Measurements from ENCODE around the gene AXDND1.
"Not testable (repeated sequence)": the region's sequence is repeated elsewhere in the genome, so short reads cannot be mapped to it uniquely, and the experiment has no call there.

Gene AXDND1

DNA sequence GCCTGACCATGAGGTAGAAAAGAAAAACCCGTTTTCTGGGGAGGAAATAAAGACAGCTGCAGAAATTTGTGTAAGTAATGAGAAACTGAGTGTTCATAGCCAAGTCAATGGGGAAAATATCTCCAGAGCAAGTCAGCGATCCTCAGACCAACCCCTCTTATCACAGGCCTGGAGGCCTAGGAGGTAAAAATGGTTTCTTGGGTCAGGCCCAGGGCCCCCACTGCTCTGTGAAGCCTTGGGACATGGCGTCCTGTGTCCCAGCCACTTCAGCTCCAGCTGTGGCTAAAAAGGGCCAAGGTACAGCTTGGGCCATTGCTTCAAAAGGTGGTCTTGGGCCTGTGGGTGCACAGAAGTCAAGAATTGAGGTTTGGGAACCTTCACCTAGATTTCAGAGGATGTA is 108.9 kb downstream of the AXDND1 start:
- DNase-seq, result no peak

DNA sequence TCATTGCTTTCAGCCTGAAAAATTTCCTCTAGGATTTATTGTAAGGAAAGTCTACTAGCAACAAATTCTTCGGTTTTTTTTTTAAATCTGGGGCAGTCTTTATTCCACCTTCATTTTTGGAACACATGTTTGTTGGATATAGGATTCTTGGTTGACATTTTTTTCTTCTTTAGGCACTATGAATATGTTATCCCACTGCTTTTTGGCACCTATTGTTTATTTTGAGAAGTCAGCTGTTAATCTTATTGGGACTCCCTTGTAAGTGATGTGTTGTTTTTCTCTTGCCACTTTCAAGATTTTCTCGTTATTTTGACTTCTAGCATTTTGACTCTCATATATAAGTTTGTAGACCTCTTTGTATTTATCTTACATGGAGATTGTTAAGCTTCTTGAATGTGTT is 110.7 kb downstream of the AXDND1 start:
- DNase-seq, result no peak

DNA sequence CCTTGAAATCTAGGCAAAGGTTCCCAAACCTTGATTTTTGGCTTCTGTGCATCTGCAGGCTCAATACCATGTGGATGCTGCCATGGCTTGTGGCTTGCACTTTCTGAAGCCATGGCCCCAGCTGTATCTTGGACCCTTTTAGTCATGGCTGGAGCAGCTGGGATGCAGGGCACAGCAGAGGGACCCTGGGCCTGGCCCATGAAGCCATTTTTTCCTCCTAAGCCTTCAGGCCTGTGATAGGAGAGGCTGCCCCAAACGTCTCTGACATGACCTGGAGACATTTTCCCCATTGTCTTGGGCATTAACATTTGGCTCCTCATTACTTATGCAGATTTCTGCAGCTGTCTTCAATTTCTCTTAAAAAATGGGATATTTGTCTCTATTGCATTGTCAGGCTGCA is 112.6 kb downstream of the AXDND1 start:
- DNase-seq, result no peak

DNA sequence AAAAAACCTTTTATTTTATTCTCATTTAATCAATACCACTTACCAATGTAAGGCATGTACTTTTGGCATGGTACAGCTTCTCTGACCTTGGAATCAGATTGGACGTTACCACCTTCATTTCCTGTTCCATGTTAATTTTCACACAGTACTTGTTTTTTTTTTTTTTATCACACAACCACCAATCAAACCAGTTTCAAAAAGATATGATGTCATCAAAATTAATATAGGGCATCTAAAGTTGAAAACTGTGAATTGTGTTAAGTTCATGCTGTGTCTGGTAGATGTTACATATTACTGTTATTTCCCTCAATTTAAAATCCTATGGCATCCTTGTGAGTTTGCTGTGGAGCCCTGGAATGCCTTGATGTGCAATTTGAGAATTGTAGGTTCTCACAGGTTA is 124.8 kb downstream of the AXDND1 start:
- no peak for DNase-seq

DNA sequence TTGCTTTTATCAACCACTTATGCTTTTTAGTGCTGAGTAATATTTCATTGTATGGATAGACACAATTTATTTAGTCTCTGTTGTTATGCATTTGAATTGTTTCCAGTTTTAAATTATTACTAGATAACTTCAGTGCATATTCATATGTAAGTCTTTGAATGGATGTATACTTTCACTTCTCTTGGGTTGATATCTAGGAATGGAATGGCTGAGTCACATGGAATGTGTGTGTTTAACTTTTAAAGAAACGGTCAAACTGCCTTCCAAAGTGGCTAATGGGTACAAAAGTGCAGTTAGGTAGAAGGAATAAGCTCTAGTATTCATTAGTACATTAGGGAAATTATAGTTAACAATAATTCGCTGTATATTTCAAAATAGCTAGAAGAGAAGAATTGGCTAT is 127.6 kb downstream of the AXDND1 start:
- no peak for DNase-seq

DNA sequence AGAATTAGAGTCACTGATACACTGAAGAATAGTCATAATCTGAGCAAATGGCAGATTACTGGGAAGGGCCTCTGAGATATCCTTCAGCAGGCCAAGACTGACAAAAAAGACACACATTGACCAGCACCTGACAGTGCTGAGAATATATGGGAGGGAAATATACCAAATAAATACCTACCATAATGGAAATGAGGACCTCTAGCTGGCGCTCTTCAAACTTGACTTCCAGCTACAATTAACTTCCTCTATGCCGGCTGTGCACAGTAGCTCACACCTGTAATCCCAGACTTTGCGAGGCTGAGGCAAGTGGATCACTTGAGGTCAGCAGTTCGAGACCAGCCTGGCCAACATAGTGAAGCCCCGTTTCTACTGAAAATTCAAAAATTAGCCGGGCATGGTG is 140.4 kb downstream of the AXDND1 start:
- no peak for DNase-seq

DNA sequence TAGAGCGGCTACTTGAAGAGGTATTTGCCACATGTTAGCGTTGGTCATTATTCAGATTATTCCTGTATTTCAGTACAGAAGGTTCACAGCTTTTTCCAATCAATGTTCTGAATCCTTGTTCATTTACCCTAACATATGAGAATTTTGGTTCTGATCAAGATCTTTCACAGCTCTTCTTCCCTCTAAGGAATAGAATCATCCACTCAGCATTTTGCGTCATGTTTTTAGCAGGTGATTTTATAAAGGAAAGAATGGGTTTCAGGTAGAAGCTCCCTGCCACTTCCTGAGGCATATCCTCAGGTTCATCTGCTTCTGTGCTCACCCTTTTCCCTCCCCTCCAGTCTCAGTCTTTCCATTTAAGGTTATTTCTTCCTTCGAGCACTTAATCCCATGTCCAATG is 143.6 kb downstream of the AXDND1 start:
- no peak for DNase-seq

DNA sequence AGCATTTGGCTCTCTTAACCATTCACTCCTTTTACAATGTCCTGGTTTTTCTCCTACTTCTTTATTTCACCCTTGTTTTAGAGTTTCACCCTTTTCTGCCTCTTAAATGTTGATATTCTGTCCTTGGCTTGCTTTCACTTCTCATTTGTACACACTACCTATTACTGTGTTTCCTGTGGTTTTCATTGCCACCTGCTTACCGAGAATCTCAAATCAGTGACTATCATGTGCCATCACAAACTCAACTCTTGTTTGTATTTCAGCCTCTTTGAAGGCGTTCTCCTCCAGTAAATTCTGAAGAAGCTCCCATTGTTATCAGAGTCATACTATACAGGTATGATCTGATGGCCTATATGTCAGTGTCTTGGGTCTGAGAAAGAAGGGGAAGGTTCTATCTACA is 144.3 kb downstream of the AXDND1 start:
- DNase-seq, result no peak

DNA sequence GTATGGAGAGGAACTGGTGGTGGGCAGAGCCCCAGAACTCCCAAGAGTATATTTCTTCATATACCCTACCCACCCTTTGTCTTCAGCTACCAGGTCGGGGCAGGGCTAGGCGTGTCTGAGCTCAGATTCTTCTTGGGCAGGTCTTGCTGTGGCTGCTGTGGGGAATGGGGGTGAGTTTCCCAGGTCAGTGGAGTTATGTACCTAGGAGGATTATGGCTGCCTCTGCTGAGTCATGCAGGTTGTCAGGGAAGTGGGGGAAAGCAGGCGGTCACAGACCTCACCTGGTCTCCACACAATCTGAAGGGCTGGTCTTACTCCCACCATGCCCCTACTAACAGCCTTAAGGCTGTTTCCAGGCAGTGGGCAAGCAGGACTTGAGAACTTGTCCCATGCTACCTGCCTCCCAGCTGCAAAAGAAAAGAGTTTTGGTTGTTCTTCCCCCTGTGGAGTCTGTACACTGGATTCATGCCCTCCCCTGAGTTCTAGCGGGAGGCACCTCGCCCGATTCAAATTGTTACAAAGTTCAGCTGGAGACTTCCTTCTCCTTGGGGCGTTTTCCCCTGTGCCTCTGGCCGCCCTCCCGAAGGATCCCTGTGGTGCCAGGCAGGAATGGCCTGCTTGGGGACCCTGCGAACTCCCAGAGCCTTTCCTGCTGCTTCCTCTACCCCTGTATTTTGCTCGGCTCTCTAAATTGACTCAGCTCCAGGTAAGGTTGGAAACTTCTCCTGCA is 151.4 kb downstream of the AXDND1 start:
- DNase-seq, result no peak

DNA sequence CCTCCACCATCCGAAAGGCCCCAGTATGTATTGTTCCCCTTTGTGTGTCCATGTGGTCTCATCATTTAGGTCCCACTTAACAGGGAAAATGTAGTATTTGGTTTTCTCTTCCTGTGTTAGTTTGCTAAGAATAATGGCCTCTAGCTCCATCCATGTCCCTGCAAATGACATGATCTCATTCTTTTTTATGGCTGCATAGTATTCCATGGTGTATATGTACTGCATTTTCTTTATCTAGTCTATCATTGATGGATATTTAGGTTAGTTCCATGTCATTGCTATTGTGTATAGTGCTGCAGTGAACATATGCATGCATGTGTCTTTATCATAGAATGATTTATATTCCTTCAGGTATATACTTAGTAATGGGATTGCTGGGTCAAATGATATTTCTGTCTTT is 152.8 kb downstream of the AXDND1 start:
- not testable (repeated sequence) for DNase-seq

DNA sequence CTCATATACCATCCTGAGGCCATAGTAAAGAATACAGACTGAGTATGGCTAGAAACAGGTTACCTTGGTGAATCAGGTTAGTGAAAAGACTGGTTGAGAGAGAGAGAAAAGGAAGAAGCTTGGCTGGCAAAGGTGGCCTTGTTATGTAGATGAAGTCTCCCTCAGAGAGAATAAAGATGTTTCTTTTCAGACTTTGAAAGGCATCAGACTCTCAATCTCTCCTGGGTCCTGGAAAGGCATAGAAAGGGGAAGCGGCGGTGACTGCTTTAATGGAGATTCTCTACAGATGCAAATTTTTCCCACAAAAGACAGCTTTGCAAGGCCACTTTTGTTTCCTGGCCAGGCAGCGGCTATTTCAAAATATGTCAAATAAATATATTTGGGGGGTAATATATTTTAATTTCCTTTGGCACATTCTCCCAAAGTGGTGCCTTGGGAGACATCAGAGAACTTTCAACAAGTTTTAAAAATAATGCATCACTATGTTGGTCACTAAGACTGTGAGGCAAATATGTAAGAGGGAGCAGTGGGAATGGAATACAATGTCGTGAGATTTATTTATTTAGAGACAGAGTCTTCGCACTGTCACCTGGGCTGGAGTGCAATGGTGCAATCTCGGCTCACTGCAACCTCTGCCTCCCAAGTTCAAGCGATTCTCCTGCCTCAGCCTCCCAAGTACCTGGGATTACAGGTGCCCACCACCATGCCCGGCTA is 163.9 kb downstream of the AXDND1 start:
- no peak for DNase-seq

DNA sequence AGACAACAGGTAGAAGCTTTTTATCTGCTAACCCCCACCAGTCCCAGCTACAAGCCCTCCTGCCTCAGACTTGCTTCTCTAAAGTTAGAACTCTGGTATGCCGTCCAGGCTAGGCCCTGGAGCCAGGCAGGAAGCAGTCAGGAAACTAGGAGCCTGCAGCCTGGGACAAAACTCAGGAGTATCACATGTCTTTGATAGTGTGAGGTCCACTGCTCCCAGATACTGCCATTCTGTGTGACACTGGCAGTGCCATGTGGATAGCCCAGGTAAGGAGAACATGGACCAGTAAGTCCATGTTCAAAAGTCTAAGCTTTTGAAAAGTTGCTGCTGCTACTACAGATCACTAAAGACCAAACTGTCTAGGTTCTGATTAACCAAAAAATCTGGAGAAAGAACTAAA is 164.6 kb downstream of the AXDND1 start:
- DNase-seq, result no peak

DNA sequence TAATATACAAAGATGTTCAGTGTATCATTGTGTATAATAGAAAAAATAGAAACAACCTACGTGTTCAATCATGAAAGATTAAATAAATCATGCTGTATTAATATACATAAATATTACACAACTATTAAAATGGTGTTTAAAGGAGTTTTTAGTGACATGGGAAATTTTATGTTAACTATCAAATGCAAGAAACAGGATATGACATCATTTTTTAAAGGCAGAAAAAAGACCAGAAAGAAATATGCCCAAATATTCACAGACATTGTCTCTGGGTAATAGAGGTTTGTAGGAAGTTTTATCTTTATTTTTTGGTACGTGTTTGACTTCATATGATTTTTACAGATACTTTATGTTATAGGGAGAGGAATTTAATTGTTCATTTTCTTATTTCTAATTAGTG is 176.0 kb downstream of the AXDND1 start:
- DNase-seq, result no peak

DNA sequence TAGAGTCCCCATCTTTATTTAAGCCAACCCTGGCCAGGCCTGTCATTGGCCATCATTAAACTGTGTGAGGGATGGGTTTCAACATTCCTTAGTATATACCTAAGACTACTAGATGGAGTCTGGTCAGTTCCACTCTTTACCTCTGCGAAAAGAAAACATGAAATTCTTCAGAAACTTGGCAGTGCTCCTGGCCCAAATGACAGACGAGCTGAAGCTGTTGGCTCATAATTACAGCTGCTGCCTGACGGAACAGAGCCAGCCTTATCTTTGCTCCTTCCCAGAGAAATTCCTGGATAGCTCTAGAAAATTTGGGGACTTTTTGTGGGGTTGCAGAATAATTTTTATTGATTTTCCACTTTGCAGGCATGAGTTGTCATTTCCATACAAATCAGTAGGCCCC is 179.6 kb downstream of the AXDND1 start:
- DNase-seq, result no peak

DNA sequence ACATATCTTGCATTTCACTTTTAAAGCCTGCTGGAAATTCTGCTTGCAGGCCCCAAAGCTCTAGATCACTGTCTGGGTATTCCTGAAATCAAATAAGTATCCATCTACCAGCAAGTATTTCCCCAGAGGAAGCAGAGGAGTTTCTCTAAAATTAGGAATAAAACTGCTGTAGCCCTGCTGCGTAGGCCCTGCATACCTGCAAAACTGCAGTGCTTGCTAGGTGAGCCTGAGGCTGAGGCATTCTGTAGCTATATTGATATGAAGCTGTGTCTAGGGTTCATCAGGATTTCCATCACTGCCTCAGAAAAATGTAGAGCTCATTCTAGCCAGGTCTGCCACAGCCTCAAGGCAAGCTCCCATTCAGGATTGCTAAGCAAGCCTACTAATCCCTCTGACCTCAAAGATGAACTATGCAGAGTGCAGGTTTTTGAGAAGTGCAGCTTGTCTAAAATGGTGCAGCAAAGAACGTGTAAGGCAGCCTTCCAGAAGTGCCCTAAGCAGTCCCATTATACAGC is 181.3 kb downstream of the AXDND1 start:
- DNase-seq, result no peak

DNA sequence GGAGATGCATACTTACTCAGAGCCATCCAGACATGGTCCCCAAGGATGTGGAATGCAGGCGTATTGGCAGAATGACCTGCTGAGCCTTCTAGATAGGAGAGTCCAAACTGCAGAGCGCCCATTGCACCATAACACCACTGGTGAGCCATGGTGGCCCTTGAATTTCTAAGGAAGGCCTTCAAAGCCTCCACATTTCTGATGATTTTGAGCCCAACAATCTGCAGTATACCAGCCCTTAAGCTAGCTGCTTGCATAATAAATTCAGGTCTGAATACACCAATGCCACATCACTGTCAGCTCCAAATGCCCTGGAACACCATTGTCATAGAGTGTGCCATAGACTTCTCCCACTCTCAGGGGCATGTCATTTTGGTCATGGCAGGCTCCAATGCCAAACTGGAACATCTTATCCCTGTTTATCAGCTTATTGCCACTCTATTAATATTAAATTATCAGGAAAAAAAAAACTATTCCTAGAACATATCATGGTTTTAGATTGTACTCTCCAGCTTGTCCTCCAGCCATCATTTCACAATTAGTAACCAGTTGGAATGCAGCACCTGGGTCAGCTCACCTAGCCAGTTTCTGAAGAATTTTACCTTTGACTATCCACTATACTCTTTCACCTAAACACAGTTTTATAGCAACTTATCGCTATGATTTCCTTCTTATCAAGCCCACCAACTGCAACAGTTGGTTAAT is 183.0 kb downstream of the AXDND1 start:
- no peak for DNase-seq

DNA sequence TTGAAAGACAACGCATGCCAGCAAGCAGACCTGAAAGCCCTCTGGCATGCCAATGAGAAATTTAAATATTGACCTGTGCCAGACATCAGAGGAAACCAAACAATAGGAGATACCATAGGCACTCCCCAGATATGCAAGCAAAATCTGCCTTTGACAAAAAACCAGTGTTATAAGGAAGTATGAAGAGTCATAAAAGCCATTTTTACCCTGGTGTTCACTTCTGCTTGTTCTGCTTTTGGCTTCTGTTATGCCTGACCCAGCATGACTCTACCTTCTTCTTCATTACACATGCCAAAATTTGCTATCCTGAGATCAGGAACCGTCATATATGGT is 183.6 kb downstream of the AXDND1 start:
- no peak for DNase-seq

DNA sequence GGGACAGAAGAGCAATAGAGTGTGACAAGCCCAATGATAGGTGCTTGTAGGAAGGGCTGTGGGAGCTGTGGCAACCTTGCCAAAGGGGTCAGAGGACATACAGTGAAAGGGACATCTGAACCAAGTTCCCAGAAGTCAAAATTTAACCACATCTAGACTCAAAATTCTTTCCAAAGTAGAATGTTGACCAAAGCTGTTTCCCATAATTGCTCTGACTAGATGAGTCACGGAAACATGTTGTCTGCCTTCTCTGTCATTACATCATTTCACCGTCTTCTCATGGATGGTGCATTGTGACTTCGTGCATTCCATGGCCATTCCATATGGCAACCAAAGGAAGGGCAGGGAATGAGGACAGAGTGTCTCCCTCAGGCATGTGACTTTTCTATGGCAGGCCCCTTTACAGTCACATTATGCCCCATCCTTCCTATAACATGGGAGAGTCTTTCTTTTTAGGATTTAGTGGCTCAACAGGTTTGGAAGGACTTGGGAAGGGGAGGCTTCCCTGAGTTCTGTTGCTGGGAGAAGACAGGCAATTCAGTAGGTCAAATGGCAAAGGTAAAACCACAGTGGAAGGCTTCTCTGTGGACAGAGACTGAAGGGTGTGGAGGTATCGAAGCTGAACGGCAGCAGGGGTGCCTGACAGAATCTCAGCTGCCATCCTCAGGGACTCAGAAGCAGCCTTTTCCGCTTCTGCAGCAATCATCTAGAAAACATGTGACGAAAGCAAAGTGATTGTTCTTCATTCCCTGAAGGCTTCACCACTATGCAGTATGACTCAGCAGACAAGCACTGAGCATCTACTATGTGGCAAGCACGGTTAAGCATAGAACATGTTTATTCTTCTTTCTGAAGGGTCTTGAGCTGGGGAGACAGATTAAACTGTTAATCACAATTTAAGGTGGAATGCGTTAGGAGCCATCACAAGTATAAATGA is 185.2 kb downstream of the AXDND1 start:
- DNase-seq, result no peak

DNA sequence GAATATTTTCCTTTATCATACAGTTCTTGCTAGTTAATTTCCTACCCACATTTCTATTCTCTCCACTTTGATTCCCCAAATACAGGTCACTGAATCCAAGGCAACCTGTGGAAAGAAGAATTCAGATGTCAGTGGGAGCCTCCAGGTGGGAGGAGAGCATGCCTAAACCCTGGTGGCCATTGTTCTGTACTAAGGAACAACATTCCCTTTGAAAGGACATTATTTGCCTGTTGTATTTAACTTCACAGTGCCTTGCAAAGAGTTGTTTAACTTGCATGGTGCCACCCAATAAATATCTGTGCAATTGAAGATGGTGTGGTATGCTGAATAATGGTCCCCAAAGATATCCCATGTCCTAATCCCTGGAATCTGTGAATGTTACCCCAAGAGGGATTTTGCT is 188.7 kb downstream of the AXDND1 start:
- no peak for DNase-seq

DNA sequence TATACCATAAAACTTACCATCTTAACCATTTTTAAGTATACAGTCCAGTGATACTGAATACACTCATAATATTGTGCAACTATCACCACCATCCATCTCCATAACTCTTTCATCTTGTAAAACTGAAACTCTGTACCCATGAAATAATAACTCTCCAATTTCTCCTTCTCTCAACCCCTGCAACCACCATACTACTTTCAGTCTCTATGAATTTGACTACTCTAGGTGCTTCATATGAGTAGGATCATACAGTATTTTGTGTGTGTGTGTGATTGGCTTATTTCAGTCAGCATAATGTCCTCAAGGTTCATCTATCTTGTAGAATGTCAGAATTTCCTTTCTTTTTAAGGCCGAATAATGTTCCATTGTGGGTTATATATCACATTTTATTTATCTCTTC is 192.3 kb downstream of the AXDND1 start:
- DNase-seq, result no peak

DNA sequence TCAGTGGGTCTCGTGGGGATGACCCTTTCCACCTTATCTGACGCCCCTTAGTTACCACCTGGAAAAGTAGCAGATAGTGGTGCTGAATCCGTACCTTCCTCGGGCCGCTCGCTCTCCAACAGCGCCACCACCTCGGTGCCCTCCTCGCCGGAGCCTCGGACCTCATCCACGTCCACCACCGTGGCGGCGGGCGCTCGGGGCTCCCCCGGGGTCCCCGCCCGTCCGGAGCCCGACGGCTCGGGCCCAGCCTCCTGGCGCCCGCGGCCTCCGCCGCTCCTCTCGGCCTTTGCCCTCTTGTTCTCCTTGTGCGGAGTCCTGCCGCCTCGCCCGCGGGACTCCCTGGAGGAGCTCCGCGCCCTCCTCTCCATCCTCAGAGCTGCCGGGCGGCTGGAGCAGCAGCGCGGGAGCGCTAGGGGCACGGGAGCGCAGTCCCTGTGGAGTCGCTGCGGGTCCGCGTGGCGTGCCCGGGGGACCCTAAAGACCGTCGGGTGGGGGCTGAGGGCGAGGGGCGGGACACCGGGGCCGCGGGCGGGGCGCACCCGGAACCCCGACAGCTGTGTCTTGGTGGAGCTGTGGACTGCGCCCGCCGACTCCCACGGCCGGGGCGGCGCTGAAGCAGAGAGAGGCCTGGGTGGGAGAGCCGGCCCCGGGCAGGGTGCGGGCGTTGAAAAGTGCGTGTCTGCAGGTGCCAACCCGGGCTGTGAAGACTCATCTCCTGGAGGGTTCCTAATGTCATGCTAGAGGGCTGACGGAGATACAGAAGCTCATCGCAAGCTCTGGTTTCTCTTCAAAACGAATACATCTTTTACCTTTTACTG is 209.9 kb downstream of the AXDND1 start, which contains the start of gene NPHS2:
TSS of gene NPHS2 (minus strand) at position 452 of the 818 bp plus-strand sequence. CDS start at position 368, 84 bp downstream.
- DNase-seq, result no peak

DNA sequence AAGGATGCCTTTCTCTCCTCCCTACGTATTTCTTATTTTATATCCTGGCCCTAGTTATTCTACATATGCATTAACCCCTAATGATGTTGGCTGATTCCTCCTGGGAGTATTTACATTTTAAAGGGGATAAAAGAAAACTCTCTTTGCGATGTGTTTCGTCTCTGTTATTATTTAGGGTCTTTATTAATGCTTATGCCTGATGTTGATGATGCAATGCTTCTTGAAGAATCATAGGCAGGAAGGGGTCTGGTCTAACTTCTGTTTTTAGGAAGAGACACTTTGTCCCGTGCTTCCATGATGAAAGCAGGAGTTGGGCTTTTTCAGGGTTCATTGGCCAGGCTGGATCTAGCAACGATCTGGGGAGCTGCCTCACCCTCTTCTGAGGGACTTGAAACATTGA is 210.7 kb downstream of the AXDND1 start:
- DNase-seq, result no peak

Measured in NCI-H2081 (cell line).